NT2/D1 (cell line): Measurements from ENCODE around the gene HINT3.
A peak's percentile ranks its signal among the peaks of the same experiment; 100 is the strongest.
"Not testable (repeated sequence)": the region's sequence is repeated elsewhere in the genome, so short reads cannot be mapped to it uniquely, and the experiment has no call there.

ENCODE experiments used
- DNase-seq: peaks from one replicate; pipeline ENCODE4 v3.0.0-alpha.2; 2011; ENCODE audit warnings: low read depth, low spot score
- H3K27me3 ChIP-seq: 2 replicates; pipeline ENCODE4 v1.6.0; 2011; ENCODE audit warnings: mild to moderate bottlenecking; ENCODE audit not compliant: insufficient read length, insufficient read depth
- H3K36me3 ChIP-seq: 2 replicates; pipeline ENCODE4 v1.6.1; 2011; ENCODE audit warnings: mild to moderate bottlenecking, low read length, mixed read lengths; ENCODE audit not compliant: insufficient read depth, insufficient read length
- H3K4me1 ChIP-seq: 2 replicates; pipeline ENCODE4 v1.5.1; 2011; ENCODE audit not compliant: insufficient read depth, insufficient read length
- H3K4me3 ChIP-seq: 2 replicates; pipeline ENCODE4 v1.5.1; 2011; ENCODE audit warnings: low read depth; ENCODE audit not compliant: insufficient read length
- H3K9ac ChIP-seq: 2 replicates; pipeline ENCODE4 v1.6.0; 2011; ENCODE audit warnings: low read depth; ENCODE audit not compliant: insufficient read length
- H3K9me3 ChIP-seq: 2 replicates; pipeline ENCODE4 v1.5.1; 2011; ENCODE audit warnings: mild to moderate bottlenecking, low read length; ENCODE audit not compliant: insufficient read depth
- SUZ12 ChIP-seq: IDR thresholded peaks from 2 replicates; pipeline ENCODE4 v1.6.1; 2011; ENCODE audit not compliant: insufficient read length, insufficient read depth; ENCODE audit errors: extremely low read depth
- YY1 ChIP-seq: IDR thresholded peaks from 2 replicates; pipeline ENCODE4 v1.6.1; 2011; ENCODE audit not compliant: insufficient read length, insufficient read depth
- ZNF274 ChIP-seq: IDR thresholded peaks from 2 replicates; pipeline ENCODE4 v1.6.1; 2011; ENCODE audit warnings: mild to moderate bottlenecking, low read depth, low read length

The HINT3 gene

DNA sequence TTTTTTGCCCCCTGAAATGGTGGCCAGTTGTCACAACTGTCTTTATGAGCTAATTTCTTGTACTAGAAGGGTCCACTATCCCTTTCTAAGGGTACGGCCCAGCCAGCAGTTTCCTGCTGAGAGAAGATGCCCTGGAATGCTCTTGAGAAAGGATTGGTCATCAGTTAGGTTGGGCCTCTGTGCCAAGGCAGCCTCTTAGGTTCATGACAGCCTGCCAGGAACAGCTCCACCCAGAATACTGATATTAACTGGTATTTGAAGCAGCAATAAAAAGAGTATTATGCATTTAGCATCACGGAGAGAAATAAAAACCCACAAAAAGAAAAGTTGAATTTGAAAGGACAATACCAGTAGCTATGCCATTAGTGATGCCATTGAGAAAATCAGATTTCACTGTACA, 9.0 kb upstream of the HINT3 start:
- no peak overlapping the region for H3K4me3 ChIP-seq
- H3K9ac ChIP-seq = no peak overlapping the region
- no peaks in the 10 kb centered on the region for H3K4me1 ChIP-seq
- H3K36me3 ChIP-seq = no peaks in the 10 kb centered on the region
- no peak for DNase-seq
- TF ChIP-seq ZNF274 (no peak), SUZ12 (no peak), YY1 (no peak)
- H3K9me3 ChIP-seq = peaks cover 6% of the 10 kb centered on the region
- H3K27me3 ChIP-seq = no peaks in the 10 kb centered on the region

DNA sequence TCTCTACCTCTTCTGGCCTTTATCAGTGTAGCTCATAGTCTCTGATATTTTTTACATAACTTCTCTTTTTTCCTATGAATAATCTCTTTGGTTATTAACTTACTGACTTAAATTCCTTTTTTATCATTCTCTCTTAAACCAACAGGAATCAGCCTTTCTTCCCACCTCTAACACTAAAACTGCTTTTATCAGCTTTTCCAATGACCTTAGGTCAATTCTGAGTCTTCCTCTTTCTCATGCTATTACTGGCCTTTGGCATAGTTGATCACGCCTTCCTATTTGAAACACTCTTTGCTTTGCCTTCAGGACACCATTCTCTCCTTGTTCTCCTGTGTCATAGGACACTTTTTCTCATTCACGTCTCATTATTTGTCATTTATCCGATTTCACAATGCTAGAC, 8.1 kb upstream of the HINT3 start:
- H3K9ac ChIP-seq = no peak overlapping the region
- H3K27me3 ChIP-seq = no peaks in the 10 kb centered on the region
- DNase-seq = no peak
- H3K36me3 ChIP-seq = no peaks in the 10 kb centered on the region
- no peak overlapping the region for H3K4me3 ChIP-seq
- no peaks in the 10 kb centered on the region for H3K4me1 ChIP-seq
- TF ChIP-seq YY1 = no peak
- no peak for TF ChIP-seq ZNF274
- no peak for TF ChIP-seq SUZ12
- H3K9me3 ChIP-seq = peaks cover 10% of the 10 kb centered on the region

DNA sequence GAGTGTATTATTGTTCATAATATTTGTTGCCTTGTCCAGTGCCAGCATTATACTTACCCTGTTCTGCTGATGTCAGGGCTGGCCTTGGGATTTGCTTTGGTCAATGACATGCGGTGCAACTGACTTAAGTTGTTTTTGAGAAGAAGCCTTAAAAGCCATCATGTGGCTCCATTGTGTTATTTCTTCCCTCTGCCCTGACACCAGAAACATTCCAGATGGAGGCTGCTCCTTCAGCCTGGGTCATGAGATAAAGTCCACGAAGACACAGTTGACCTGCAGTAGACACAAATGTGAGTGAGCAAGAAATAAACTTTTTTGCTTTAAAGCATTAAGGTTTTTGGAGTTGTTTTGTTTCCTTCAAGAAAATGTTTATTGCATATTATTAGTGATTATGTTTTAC, 7.5 kb upstream of the HINT3 start:
- H3K9ac ChIP-seq = no peak overlapping the region
- H3K4me1 ChIP-seq = no peaks in the 10 kb centered on the region
- TF ChIP-seq YY1 = no peak
- TF ChIP-seq SUZ12 = no peak
- TF ChIP-seq ZNF274 = no peak
- no peak overlapping the region for H3K4me3 ChIP-seq
- no peaks in the 10 kb centered on the region for H3K27me3 ChIP-seq
- peaks cover 10% of the 10 kb centered on the region for H3K9me3 ChIP-seq
- no peaks in the 10 kb centered on the region for H3K36me3 ChIP-seq
- no peak for DNase-seq

DNA sequence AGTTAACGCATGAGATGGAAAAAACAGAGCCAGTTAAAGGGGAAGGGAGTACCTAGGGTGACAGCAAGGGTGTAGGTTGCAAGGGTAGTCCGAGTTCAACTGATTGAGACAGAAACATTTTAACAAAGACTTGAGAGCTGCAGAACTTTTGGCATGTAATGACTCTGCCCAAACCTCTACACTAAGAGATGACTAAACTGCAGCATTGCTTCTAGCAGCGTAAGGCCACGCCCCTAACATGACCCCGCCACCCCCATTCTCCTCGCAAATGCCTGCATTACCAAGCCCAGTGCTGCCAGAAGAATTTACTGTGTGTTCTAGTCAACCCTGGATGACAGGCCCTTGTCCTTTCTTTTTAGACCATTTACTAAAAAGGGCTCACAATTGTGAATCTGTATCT, 6.3 kb upstream of the HINT3 start:
- Histone ChIP-seq H3K36me3 (no peaks in the 10 kb centered on the region), H3K9me3 (peaks cover 10% of the 10 kb centered on the region), H3K4me1 (no peaks in the 10 kb centered on the region), H3K27me3 (no peaks in the 10 kb centered on the region), H3K4me3 (no peak overlapping the region), H3K9ac (no peak overlapping the region)
- DNase-seq = peak; percentile 9
- no peak for TF ChIP-seq ZNF274
- no peak for TF ChIP-seq SUZ12
- no peak for TF ChIP-seq YY1

DNA sequence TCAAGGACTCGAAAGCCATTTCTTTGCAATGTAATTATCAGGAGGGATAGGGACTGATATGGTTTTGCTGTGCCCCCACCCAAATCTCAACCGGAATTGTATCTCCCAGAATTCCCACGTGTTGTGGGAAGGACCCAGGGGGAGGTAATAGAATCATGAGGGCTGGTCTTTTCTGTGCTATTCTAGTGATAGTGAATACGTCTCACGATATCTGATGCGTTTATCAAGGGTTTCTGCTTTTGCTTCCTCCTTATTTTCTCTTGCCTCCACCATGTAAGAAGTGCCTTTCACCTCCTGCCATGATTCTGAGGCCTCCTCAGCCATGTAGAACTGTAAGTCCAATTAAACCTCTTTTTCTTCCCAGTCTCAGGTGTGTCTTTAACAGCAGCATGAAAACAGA, 5.9 kb upstream of the HINT3 start:
- H3K36me3 ChIP-seq, H3K4me3 ChIP-seq, H3K9ac ChIP-seq, DNase-seq, H3K4me1 ChIP-seq, H3K27me3 ChIP-seq: not testable (repeated sequence)
- peaks cover 10% of the 10 kb centered on the region for H3K9me3 ChIP-seq

DNA sequence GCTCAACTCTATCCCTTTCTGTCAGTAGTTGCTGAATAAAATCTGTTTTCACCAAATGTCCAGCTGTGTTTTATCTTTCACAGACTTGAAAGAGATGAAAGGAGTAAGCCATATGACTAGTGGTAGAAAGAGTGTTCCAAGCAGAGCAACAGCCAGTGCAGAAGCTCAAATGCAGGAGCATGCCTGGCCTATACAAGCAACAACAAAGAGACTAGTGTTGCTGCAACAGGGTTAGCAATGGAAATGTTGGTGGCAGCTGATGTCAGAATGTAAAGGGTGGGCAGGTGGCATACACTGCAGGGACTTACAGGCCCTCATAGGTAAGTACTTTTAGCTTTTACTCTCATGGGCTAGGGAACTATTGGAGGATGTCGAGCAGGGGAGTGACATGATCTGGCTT, 5.2 kb upstream of the HINT3 start:
- H3K36me3 ChIP-seq = no peaks in the 10 kb centered on the region
- TF ChIP-seq ZNF274 (no peak), YY1 (no peak), SUZ12 (no peak)
- no peaks in the 10 kb centered on the region for H3K4me1 ChIP-seq
- peaks cover 10% of the 10 kb centered on the region for H3K9me3 ChIP-seq
- no peak overlapping the region for H3K4me3 ChIP-seq
- DNase-seq = no peak
- H3K9ac ChIP-seq = no peak overlapping the region
- H3K27me3 ChIP-seq = no peaks in the 10 kb centered on the region

DNA sequence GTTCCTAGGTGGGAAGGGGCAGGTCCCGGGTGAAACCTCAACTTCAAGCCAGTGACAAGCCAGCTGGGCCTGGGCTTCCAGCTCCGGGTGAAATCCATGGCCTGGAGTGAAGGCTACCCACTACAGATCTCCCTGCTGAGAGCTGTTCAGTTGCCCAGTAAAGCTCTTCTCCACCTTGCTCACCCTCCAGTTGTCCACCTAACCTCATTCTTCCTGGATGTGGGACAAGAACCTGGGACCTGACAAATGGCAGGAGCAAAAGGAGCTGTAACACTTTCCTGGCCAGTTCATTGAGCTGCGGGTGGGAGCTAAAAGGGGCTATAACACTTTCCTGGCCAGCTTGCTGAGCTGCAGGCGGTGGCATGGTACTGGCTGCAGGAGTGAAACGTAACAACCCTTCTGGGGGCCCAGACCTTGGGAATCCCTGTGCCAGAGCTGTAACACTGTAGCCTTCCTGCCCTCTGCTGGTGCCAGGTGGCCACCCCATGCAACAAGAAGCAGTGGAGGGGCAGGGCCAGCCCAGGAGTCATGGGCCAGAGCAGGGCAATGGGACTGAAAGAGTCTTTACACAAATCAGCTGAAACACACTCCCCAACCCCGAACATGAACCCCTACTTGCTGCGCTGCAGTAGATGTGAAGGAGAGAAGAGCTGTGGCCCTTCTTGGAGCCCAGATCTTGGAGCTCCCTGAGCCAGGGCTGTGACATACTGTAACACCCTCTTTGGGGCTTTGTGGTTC, 3.6 kb upstream of the HINT3 start:
- TF ChIP-seq SUZ12 = no peak
- TF ChIP-seq YY1 = no peak
- TF ChIP-seq ZNF274 = no peak
- Histone ChIP-seq H3K9me3 (peaks cover 10% of the 10 kb centered on the region), H3K27me3 (no peaks in the 10 kb centered on the region), H3K4me1 (no peaks in the 10 kb centered on the region), H3K4me3 (no peak overlapping the region), H3K36me3 (no peaks in the 10 kb centered on the region), H3K9ac (no peak overlapping the region)
- no peak for DNase-seq

DNA sequence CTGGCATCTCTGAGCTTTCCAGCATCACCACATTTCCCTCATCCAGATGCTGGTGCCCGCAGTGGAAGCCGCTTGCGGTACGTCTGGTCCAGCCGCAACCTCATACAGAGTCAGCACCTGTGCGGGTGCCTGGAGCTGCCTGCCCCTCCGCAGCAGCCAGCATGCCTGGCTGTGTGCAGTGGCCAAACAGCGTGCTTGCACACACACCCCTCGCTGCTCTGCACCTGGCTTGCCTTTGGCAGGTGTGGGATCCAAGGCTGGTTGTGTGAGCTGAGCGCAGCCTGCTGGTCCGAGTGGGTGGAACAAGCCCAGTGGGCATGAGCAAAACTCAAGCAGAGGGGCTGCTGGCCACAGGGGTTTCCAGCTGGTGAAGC, 3.1 kb upstream of the HINT3 start:
- H3K9me3 ChIP-seq = peaks cover 10% of the 10 kb centered on the region
- H3K9ac ChIP-seq = no peak overlapping the region
- no peaks in the 10 kb centered on the region for H3K36me3 ChIP-seq
- H3K4me3 ChIP-seq = no peak overlapping the region
- TF ChIP-seq YY1 (no peak), SUZ12 (no peak), ZNF274 (no peak)
- H3K4me1 ChIP-seq = no peaks in the 10 kb centered on the region
- no peaks in the 10 kb centered on the region for H3K27me3 ChIP-seq
- DNase-seq = no peak
